ENCODE data around the gene STUB1.

Gene STUB1
- 66.5 to 105 (median 88.5) reads per million in 4 experiments for total RNA-seq

- DNase-seq: peak; percentile 91
These were observed at the start of gene STUB1 for GRCh38 chr16:679814-680624. Gene STUB1, plus strand, starts transcription at chr16:680410. Its CDS starts 116 bp downstream, at chr16:680526.

GRCh38 chr16:630815-631405 lies 49.3 kb upstream of the STUB1 start, which contains the start of gene WFIKKN1:
Gene WFIKKN1, plus strand, starts transcription at chr16:630985. Its CDS starts 269 bp downstream, at chr16:631254.
- no peak for DNase-seq

- DNase-seq: no peak
These were observed 48.3 kb upstream of the STUB1 start for GRCh38 chr16:631808-632358.

GRCh38 chr16:632486-633335 lies 47.5 kb upstream of the STUB1 start:
- no peak for DNase-seq

- no peak for DNase-seq
These were observed 46.7 kb upstream of the STUB1 start for GRCh38 chr16:633336-634050.

- DNase-seq: no peak
These were observed 46.0 kb upstream of the STUB1 start for GRCh38 chr16:634051-634670.

- DNase-seq: no peak
These were observed 45.2 kb upstream of the STUB1 start for GRCh38 chr16:634996-635395.

GRCh38 chr16:635573-636205 lies 44.5 kb upstream of the STUB1 start:
- no peak for DNase-seq

GRCh38 chr16:636206-637080 lies 43.8 kb upstream of the STUB1 start, which contains the start of gene METTL26:
Gene METTL26, minus strand, starts transcription at chr16:636305. Its CDS starts 15 bp downstream, at chr16:636290.
- peak; percentile 86 for DNase-seq

- peak; percentile 88 for DNase-seq
These were observed 42.9 kb upstream of the STUB1 start for GRCh38 chr16:637081-638018.

GRCh38 chr16:638034-638543 lies 42.1 kb upstream of the STUB1 start:
- DNase-seq: no peak

GRCh38 chr16:638836-639235 lies 41.4 kb upstream of the STUB1 start:
- no peak for DNase-seq

GRCh38 chr16:640614-641013 lies 39.6 kb upstream of the STUB1 start:
- DNase-seq: no peak

- peak; percentile 44 for DNase-seq
These were observed 38.7 kb upstream of the STUB1 start, which contains the start of gene MCRIP2 for GRCh38 chr16:641326-642188. Gene MCRIP2, plus strand, starts transcription at chr16:641828. Its CDS starts 164 bp downstream, at chr16:641992.

GRCh38 chr16:642189-643049 lies 37.8 kb upstream of the STUB1 start:
- no peak for DNase-seq

GRCh38 chr16:643050-643368 lies 37.2 kb upstream of the STUB1 start:
- no peak for DNase-seq

GRCh38 chr16:644556-644955 lies 35.7 kb upstream of the STUB1 start:
- no peak for DNase-seq
